ENCODE data around the gene CEP63.
"Not testable (repeated sequence)": the region's sequence is repeated elsewhere in the genome, so short reads cannot be mapped to it uniquely, and the experiment has no call there.

Gene CEP63

GRCh38 chr3:134568790-134569189 is 82.9 kb downstream of the CEP63 start:
- TF ChIP-seq ZFX (IDR thresholded peaks at IDR 0.05), result no peak
- no peak for TF ChIP-seq CTCF (conservative IDR thresholded peaks at IDR 0.05)
- no peak overlapping the region for H3K27ac ChIP-seq

GRCh38 chr3:134569899-134570298 is 84.0 kb downstream of the CEP63 start:
- H3K27ac ChIP-seq, result not testable (repeated sequence)

- no peak overlapping the region for H3K27ac ChIP-seq
- TF ChIP-seq ZFX (IDR thresholded peaks at IDR 0.05), result no peak
- TF ChIP-seq CTCF (conservative IDR thresholded peaks at IDR 0.05), result no peak
Observed at GRCh38 chr3:134576426-134576825, 90.6 kb downstream of the CEP63 start.

GRCh38 chr3:134576831-134577230 is 91.0 kb downstream of the CEP63 start:
- H3K27ac ChIP-seq, result no peak overlapping the region
- TF ChIP-seq ZFX (IDR thresholded peaks at IDR 0.05) (no peak), CTCF (conservative IDR thresholded peaks at IDR 0.05) (no peak)

- no peak for TF ChIP-seq CTCF (conservative IDR thresholded peaks at IDR 0.05)
- no peak for TF ChIP-seq ZFX (IDR thresholded peaks at IDR 0.05)
- no peak overlapping the region for H3K27ac ChIP-seq
Observed at GRCh38 chr3:134579141-134579665, 93.3 kb downstream of the CEP63 start.

- TF ChIP-seq ZFX (IDR thresholded peaks at IDR 0.05), result no peak
- no peak for TF ChIP-seq CTCF (conservative IDR thresholded peaks at IDR 0.05)
- no peak overlapping the region for H3K27ac ChIP-seq
Observed at GRCh38 chr3:134590766-134591165, 104.9 kb downstream of the CEP63 start.

GRCh38 chr3:134592806-134593205 is 106.9 kb downstream of the CEP63 start:
- TF ChIP-seq ZFX (IDR thresholded peaks at IDR 0.05) (no peak), CTCF (conservative IDR thresholded peaks at IDR 0.05) (no peak)

GRCh38 chr3:134594331-134594741 is 108.5 kb downstream of the CEP63 start:
- TF ChIP-seq ZFX (IDR thresholded peaks at IDR 0.05) (no peak), CTCF (conservative IDR thresholded peaks at IDR 0.05) (no peak)

More at GRCh38 chr3:134592806-134593205, 106.9 kb downstream of the CEP63 start:
- H3K27ac ChIP-seq, result no peak overlapping the region

GRCh38 chr3:134594986-134595385 is 109.1 kb downstream of the CEP63 start:
- not testable (repeated sequence) for H3K27ac ChIP-seq

More at GRCh38 chr3:134594331-134594741, 108.5 kb downstream of the CEP63 start:
- H3K27ac ChIP-seq, result no peak overlapping the region

Data from C4-2B (cell line).